HepG2 (cell line): ENCODE data around the gene KCTD19. TPM values are rescaled to one million over a fixed set of nuclear protein-coding genes. Genes with fewer than 3 reads are reported as not detected.
A peak's percentile ranks its signal among the peaks of the same experiment; 100 is the strongest.

ENCODE experiments used
- ATAC-seq: fragments of 200-7000 bp; cut with Tn5 transposase; 3 replicates; pipeline ENCODE4 v1.9.1; 2020; ENCODE audit warnings: mild to moderate bottlenecking, moderate library complexity
- BruUV-seq: library from RNA; stranded (reverse); fragments of 400-500 nt; replicated peaks from 2 replicates; lab custom pipeline; 2021; lab: Mats Ljungman, UMichigan
- CTCF ChIA-PET: fragments of 300-600 bp; formaldehyde crosslinking; extraction: SDS; loops from one replicate; lab custom pipeline; 2021; ENCODE audit warnings: low total read pairs, inconsistent platforms, low intra/inter-chr PET ratio; lab: Yijun Ruan, JAX
- POLR2A ChIA-PET: fragments of 350-600 bp; sonication (Branson Sonifier 250); formaldehyde crosslinking; loops from one replicate; lab custom pipeline; 2020; ENCODE audit warnings: antibody characterized with exemption, inconsistent platforms; lab: Yijun Ruan, JAX
- DNase-seq: peaks from one replicate; pipeline ENCODE4 v3.0.0-alpha.2; 2015; ENCODE audit warnings: low spot score
- FAIRE-seq: peaks from 3 replicates; lab custom pipeline; 2011; peaks lifted over from hg19 to GRCh38; lab: Jason Lieb, UNC
- H2AFZ ChIP-seq: one replicate; pipeline ENCODE4 v1.6.1; 2011; ENCODE audit warnings: low read length, inconsistent platforms
- H3K27ac ChIP-seq: fragments of 300-600 bp; 3 replicates; pipeline ENCODE4 v1.8.0; 2011; ENCODE audit warnings: mixed run types, mild to moderate bottlenecking, mixed read lengths, low read length, inconsistent platforms; ENCODE audit not compliant: insufficient read depth; ENCODE audit errors: extremely low read length
- H3K27me3 ChIP-seq, 2 experiments: fragments of 200-600 bp in 1 of 2; 2 replicates in 1 of 2; 3 replicates in 1 of 2; pipeline versions ENCODE4 v1.6.0 to v1.8.0; 2011; ENCODE audit warnings: low read length in 2 of 2, mild to moderate bottlenecking in 2 of 2, moderate library complexity in 2 of 2, inconsistent platforms in 1 of 2; ENCODE audit not compliant: insufficient read depth in 2 of 2, control insufficient read depth in 1 of 2
- H3K36me3 ChIP-seq, 2 experiments: fragments of 200-600 bp in 1 of 2; replicated peaks in 1 of 2; 2 replicates in 1 of 2; 3 replicates in 1 of 2; pipeline versions ENCODE4 v1.5.1 to v1.8.0; 2011; ENCODE audit warnings: low read length in 2 of 2, inconsistent platforms in 1 of 2; ENCODE audit not compliant: insufficient read depth in 2 of 2, control insufficient read depth in 1 of 2
- H3K4me1 ChIP-seq: 2 replicates; pipeline ENCODE4 v1.5.1; 2012; ENCODE audit warnings: low read length, inconsistent platforms; ENCODE audit not compliant: insufficient read depth
- H3K4me2 ChIP-seq: 2 replicates; pipeline ENCODE4 v1.6.0; 2011; ENCODE audit warnings: low read depth, low read length, inconsistent platforms
- H3K4me3 ChIP-seq, 3 experiments: fragments of 200-600 bp in 1 of 3; sonication (generic), shearing (Covaris generic) in 1 of 3; replicated peaks in 1 of 3; 2 replicates each; pipeline ENCODE4 v1.5.1; 2011 to 2016; ENCODE audit warnings: low read length in 3 of 3, inconsistent platforms in 2 of 3, low read depth in 2 of 3, mild to moderate bottlenecking in 2 of 3, control low read depth in 1 of 3, mixed read lengths in 1 of 3; ENCODE audit not compliant: insufficient read depth in 1 of 3
- H3K79me2 ChIP-seq: one replicate; pipeline ENCODE4 v1.6.1; 2011; ENCODE audit warnings: low read length, inconsistent platforms; ENCODE audit not compliant: insufficient read depth
- H3K9ac ChIP-seq: 2 replicates; pipeline ENCODE4 v1.6.0; 2011; ENCODE audit warnings: mild to moderate bottlenecking, low read depth, low read length, inconsistent platforms; ENCODE audit not compliant: insufficient read depth
- H3K9me3 ChIP-seq: 2 replicates; pipeline ENCODE4 v1.5.1; 2012; ENCODE audit warnings: mild to moderate bottlenecking, low read length
- H4K20me1 ChIP-seq: 2 replicates; pipeline ENCODE4 v1.6.0; 2011; ENCODE audit warnings: inconsistent platforms, mild to moderate bottlenecking, low read length, moderate library complexity; ENCODE audit not compliant: insufficient read depth
- CTCF ChIP-seq: sonication (generic); formaldehyde crosslinking; IDR thresholded peaks from 2 replicates; pipeline ENCODE4 v1.5.0; 2020; ENCODE audit warnings: mild to moderate bottlenecking, missing genetic modification reagents, moderate library complexity
- MEIS2 ChIP-seq: sonication (generic); formaldehyde crosslinking; IDR thresholded peaks from 2 replicates; pipeline ENCODE4 v1.9.0; 2021; ENCODE audit warnings: mild to moderate bottlenecking, missing genetic modification reagents
- WGBS: methylation state at CpG from one replicate; pipeline ENCODE4 v1.1.6; 2017; ENCODE audit warnings: low lambda C conversion rate; 5-methylcytosine and 5-hydroxymethylcytosine counted together
- in situ Hi-C: cut with HindIII; loops from 2 replicates; pipeline ENCODE4 v1.10.0; 2017; ENCODE audit warnings: low pct_unique_long_range_greater_than_20kb; ENCODE audit not compliant: extremely low pct_ligation_motif_present
- intact Hi-C: fragments of 100-400 bp; cut with micrococcal nuclease; formaldehyde crosslinking; loops from one replicate; pipeline ENCODE4 v1.10.0; 2022; ENCODE audit not compliant: unreplicated experiment
- polyA plus RNA-seq, 8 experiments: library from polyadenylated mRNA; depleted of rRNA in 3 of 8; stranded (reverse) in 7 of 8; unstranded in 1 of 8; fragments of >200 nt; fragmentation: Illumina TruSeq in 4 of 8; extraction: Trizol in 4 of 8; gene quantifications; 2 replicates each; pipeline versions ENCODE4 v1.2.1 to v1.2.3, GENCODE V29; 2011 to 2016; ENCODE audit warnings: low read depth in 4 of 8, missing spikeins in 1 of 8, mixed read lengths in 1 of 8; ENCODE audit not compliant: insufficient read depth in 1 of 8
- total RNA-seq, 5 experiments: library from RNA; depleted of rRNA; stranded (reverse); fragments of >200 nt; fragmentation: Illumina TruSeq; extraction: Trizol; gene quantifications; 2 replicates each; pipeline ENCODE4 v1.2.3, GENCODE V29; 2016; ENCODE audit warnings: low read depth in 1 of 5
- TF ChIP-seq, protein P1 (sequence below): sonication (generic); formaldehyde crosslinking; IDR thresholded peaks from 2 replicates; pipeline ENCODE4 v1.8.1; 2023; ENCODE audit warnings: missing genetic modification reagents, inconsistent platforms, borderline replicate concordance

KCTD19 gene
- total and polyA plus RNA-seq, 2 of the 13 experiments (the other 11 are each of a cell fraction or from before 2014, with no cell fraction given) = not detected

DNA sequence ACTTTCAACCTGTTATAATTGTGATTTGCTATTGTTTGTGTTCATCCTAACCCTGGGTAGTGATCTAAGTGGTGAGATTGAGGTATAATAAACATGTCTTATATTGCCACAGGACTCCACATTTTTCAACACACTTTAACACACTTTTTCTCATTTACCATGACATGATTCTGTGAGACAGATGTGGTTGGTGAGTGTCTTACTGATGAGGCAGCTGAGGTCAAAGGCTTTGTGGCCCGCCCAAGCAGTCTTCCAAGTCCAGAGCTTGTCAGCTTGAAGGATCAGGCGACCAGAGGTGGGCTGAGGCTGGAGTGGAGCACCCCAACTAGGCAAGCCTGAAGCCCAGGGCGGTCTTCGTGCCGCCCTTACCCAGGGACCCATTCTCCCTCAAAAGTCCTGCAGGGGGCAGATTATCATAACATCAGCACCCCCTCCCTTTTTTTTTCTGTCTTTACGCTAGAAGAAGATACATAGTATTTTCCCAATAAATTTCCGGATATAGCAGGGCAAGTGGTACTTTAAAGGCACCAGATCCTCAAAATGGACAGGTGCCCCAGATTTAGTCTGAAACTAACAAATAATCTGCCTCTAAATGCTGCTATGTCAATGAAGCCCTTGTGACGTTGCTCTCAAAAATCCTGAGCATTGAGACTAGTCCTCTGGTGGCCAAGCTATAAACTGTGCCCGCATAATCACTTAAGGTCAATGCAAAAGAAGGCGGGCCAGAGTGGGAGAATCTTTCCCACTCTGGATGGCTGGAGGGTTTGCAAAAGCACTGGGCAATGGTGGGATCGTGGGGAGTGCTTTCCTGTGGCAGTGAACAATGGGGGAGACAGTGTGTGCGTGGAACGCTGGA is 21.1 kb downstream of the KCTD19 start:
- ChIA-PET CTCF (no interaction called here), POLR2A (interaction anchor here (0.6 kb wide), 1 partner anchor 463 kb away, joined by 3 read pairs; no protein-coding TSS in a partner anchor)
- no TSS peak for BruUV-seq
- intact Hi-C loops = no loop called here
- in situ Hi-C loops = no loop called here
- Histone ChIP-seq H3K9me3 (no peaks in the 10 kb centered on the region), H3K4me3 (no peak overlapping the region), H3K27ac (no peak overlapping the region), H3K4me1 (0 out of 2 replicates have a peak, but pooled peaks cover 5% of the 10 kb centered on the region), H3K36me3 (no peaks in the 10 kb centered on the region), H3K9ac (no peak overlapping the region), H4K20me1 (no peaks in the 10 kb centered on the region), H3K27me3 (peaks cover 4 to 43% of the 10 kb centered on the region in 2 experiments; a peak in 3 of 5 replicates), H3K79me2 (no peaks in the 10 kb centered on the region), H3K4me2 (no peak overlapping the region), H2AFZ (no peak overlapping the region)
- TF ChIP-seq MEIS2 (CRISPR knock-in tag) (no peak), CTCF (CRISPR knock-in tag) (peak; percentile 27)
- TF ChIP-seq, protein P1, sequence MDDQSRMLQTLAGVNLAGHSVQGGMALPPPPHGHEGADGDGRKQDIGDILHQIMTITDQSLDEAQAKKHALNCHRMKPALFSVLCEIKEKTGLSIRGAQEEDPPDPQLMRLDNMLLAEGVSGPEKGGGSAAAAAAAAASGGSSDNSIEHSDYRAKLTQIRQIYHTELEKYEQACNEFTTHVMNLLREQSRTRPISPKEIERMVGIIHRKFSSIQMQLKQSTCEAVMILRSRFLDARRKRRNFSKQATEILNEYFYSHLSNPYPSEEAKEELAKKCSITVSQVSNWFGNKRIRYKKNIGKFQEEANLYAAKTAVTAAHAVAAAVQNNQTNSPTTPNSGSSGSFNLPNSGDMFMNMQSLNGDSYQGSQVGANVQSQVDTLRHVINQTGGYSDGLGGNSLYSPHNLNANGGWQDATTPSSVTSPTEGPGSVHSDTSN (CRISPR knock-in tag) = no peak
- WGBS = 49% methylated on average over 13 of the region's 13 CpGs
- FAIRE-seq = no peak
- peak; percentile 25; the same call in 1 of the 3 replicates for ATAC-seq
- DNase-seq = no peak
